HG03060 (cell line): ENCODE data around the gene MDN1.
A peak's percentile ranks its signal among the peaks of the same experiment; 100 is the strongest.
"Not testable (repeated sequence)": the region's sequence is repeated elsewhere in the genome, so short reads cannot be mapped to it uniquely, and the experiment has no call there.

Experiments
- ATAC-seq: cut with Tn5 transposase; IDR thresholded peaks from one replicate; pipeline ENCODE4 v1.9.1; 2021; ENCODE audit warnings: low read depth, moderate number of reproducible peaks; ENCODE audit not compliant: unreplicated experiment

MDN1 gene

GRCh38 chr6:89817481-89817880 is 2.1 kb downstream of the MDN1 start:
- no peak for ATAC-seq

DNA sequence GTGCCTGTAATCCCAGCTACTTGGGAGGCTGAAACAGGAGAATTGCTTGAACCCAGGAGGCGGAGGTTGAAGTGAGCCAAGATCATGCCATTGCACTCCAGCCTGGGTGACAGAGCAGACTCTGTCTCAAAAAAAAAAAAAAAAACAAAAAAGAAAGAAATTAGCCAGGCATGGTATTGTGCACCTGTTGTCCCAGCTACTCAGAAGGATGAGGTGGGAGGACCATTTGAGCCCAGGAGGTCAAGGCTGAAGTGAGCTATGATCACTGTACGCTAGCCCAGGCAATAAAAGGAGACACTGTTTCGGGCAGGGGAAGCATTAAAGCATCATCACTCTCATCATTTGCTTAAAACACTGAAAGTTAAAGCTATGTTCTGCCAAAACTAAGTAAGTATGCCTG is 6.2 kb downstream of the MDN1 start:
- ATAC-seq, result not testable (repeated sequence)

GRCh38 chr6:89807581-89807980 is 12.0 kb downstream of the MDN1 start:
- ATAC-seq, result no peak

DNA sequence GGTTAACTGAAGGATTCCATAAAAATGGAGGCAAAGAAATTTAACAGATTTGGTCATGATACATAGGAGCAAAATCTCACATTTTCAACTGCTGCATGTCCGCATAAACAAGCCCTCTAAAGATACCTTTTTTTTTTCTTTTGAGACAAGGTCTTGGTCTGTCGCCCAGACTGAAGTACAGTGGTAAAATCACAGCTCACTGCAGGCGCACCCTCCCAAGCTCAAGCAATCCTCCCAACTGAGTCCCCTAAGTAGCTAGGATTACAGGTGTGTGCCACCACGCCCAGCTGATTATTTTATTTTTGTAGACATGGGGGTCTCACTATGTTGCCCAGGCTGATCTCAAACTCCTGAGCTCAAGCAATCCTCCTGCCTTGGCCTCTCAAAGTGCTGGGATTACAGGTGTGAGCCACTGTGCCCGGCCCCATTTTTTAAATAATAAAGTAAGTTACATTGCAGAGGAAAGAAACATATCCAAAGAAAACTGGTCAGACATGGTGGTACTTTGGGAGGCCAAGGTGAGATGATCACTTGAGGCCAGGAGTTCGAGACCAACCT is 13.7 kb downstream of the MDN1 start:
- no peak for ATAC-seq

- ATAC-seq, result no peak
Measured at GRCh38 chr6:89803271-89803670, 16.3 kb downstream of the MDN1 start.

- ATAC-seq, result no peak
Measured at GRCh38 chr6:89799756-89800155, 19.8 kb downstream of the MDN1 start.

DNA sequence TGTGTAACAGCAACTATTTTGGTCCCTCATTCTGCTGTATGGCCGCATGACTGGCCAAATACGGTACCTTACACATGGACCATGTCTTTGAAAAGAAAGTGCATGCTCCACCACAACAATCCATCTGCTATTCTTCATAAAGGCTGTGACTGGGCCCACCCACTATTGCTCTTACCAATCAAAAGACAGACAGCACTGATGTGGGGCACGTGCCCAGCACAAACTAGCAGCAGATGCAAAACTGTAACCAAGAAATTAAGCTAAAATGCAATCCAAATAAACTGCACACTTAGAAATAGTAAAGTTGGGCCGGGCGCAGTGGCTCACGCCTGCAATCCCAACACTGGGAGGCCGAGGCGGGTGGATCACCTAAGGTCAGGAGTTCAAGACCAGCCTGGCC is 20.5 kb downstream of the MDN1 start:
- no peak for ATAC-seq

GRCh38 chr6:89797317-89797716 is 22.3 kb downstream of the MDN1 start:
- no peak for ATAC-seq

GRCh38 chr6:89794324-89794723 is 25.3 kb downstream of the MDN1 start:
- no peak for ATAC-seq

- no peak for ATAC-seq
Measured at GRCh38 chr6:89793586-89793985, 26.0 kb downstream of the MDN1 start.

DNA sequence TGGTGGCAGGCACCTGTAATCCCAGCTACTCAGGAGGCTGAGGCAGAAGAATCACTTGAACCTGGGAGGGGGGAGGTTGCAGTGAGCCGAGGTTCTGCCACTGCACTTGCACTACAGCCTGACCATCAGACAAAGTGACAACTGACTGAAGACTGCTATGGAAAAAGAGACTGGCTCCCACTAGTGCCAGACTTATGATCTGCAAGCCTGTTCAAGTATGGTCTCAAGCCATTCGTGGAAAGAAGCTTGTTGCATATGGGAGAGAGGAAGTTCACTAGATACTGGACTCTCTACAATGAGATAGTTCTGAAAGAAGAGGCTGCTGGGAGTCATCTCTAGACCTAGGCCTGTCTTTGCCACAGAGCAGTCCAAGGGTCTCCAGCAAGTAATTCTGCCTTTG is 26.7 kb downstream of the MDN1 start:
- ATAC-seq, result peak; percentile 46

GRCh38 chr6:89790403-89790802 is 29.2 kb downstream of the MDN1 start:
- ATAC-seq, result no peak

GRCh38 chr6:89789980-89790379 is 29.6 kb downstream of the MDN1 start:
- ATAC-seq, result no peak

- ATAC-seq, result no peak
Measured at GRCh38 chr6:89787660-89788328, 31.8 kb downstream of the MDN1 start.

GRCh38 chr6:89786970-89787369 is 32.6 kb downstream of the MDN1 start:
- ATAC-seq, result no peak

GRCh38 chr6:89784838-89785237 is 34.8 kb downstream of the MDN1 start:
- ATAC-seq, result no peak

- not testable (repeated sequence) for ATAC-seq
Measured at GRCh38 chr6:89783293-89783692, 36.3 kb downstream of the MDN1 start.

GRCh38 chr6:89782222-89782621 is 37.4 kb downstream of the MDN1 start:
- ATAC-seq, result no peak

DNA sequence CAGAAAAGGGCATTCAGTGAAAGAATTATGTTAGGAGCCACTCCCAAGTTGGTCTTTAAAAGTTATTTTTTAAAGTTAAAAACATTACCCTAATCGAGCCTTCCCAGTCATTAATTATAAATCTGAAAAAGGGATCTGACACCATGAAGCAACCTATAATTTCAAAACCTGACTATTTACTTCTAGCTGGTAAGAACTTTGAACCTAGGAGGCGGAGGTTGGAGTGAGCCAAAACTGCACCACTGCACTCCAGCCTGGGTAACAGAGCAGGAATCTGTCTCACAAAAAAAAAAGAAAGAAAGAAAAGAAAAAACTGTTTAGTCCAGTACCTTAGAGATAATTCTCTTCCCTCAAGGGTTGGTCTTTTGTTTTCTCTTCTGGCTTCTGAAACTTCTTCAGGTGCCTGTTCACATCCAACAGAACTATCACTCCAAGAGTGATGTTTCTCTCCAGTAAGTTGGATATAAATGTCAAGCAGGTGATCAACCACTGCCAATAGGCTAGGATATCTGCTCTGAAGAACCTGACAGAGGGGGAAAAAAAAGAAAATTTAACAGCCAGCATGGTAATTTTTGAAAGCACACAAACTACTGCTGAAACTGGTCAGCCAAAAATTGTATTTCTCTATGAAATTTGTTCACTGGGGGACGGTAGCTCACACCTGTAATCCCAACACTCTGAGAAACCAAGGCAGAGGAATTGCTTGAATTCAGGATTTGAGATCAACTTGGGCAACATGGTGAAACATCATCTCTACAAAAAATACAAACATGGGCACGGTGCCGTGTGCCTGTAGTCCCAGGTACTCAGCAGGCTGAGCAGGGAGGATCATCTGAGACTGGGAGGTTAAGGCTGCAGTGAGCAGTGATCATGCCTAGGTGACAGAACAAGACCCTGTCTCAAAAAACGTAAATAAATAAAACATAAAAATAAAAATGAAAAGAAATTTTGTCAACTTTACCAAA is 38.2 kb downstream of the MDN1 start:
- ATAC-seq, result no peak

DNA sequence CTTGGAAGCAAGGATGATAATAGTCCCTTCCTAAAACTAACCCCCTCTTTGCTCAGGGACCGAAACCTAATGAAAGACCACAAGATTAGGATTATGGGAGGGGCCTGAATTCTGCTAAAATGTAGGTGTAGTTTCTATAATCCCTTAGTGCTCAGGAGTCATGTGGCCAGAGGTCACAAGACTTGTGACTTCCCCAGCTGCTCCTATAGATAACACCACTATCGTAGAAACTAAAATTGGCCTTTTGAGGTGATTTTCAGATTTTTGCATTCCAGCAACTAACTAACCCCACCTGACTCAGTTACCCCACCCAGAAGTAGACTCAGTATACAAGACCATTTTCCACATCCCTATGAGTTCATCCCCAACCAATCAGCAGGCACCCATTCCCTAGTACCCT is 42.1 kb downstream of the MDN1 start:
- no peak for ATAC-seq

DNA sequence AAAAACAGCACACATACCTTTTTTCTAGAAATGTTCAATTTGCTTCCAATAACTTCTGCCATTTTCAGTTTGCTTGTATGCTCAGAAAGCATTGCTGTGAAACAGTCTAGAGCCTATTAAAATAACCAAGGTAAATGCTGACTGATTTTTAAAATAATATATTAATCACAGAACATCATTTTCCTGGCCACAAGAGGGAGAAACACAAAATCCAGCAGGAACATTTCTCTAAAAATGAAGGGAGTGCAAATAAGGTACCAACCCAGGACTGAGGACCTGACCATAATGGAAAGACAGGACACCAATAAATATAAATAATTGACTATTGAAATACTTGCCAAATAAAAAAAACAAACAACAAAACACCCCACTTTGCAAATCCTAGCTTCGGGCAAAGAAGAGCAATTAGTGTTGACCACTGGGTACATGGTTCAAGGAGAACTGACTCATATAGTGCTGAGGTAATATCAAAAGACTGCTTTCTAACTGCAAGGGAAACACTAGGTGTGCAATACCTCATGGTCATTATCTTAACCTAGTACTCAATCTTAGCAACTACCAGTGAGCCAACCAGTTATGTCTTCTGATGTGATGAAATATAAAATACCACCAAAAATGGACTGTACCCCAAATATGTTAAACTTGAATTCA is 42.9 kb downstream of the MDN1 start:
- ATAC-seq, result no peak
